ENCODE results near the gene OR2V2.

- TF ChIP-seq POLR2AphosphoS5 (IDR thresholded peaks at IDR 0.05), result no peak
- no peak for TF ChIP-seq CTCF (IDR thresholded peaks at IDR 0.05)
- TF ChIP-seq POLR2A (IDR thresholded peaks at IDR 0.05), result no peak
- no peak for TF ChIP-seq EP300 (IDR thresholded peaks at IDR 0.05)
Observed at GRCh38 chr5:181111010-181111409, 36.4 kb upstream of the OR2V2 start.

Measured in gastroesophageal sphincter (tissue), 3 donors.